Measurements from ENCODE around the gene ANO4. TPM values are rescaled to one million over a fixed set of nuclear protein-coding genes. Genes with fewer than 3 reads are reported as not detected.

ANO4 gene
- total and polyA plus RNA-seq, 2 experiments from 2014 or later = 0.33 to 0.92 TPM

GRCh38 chr12:101076921-101077320 lies 282.3 kb downstream of the ANO4 start:
- Histone ChIP-seq H3K4me3 (no peak overlapping the region), H3K4me1 (ENCODE audit: low read depth) (no peaks in the 10 kb centered on the region), H3K36me3 (no peaks in the 10 kb centered on the region), H3K27me3 (no peaks in the 10 kb centered on the region), H3K27ac (no peak overlapping the region), H3K9me3 (ENCODE audit: low read depth) (no peaks in the 10 kb centered on the region)
- peak in 1 of 2 donors; percentile 20 for DNase-seq (ENCODE audit: low read depth in 1 of 2, low spot score in 1 of 2)
- no peak for TF ChIP-seq CTCF (IDR thresholded peaks at IDR 0.05; ENCODE audit: low read depth, low read length)

- H3K36me3 ChIP-seq = no peaks in the 10 kb centered on the region
- H3K27ac ChIP-seq = no peak overlapping the region
- no peak overlapping the region for H3K4me3 ChIP-seq
- no peak for DNase-seq (ENCODE audit: low read depth in 1 of 2, low spot score in 1 of 2)
- H3K9me3 ChIP-seq (ENCODE audit: low read depth) = no peaks in the 10 kb centered on the region
- no peaks in the 10 kb centered on the region for H3K27me3 ChIP-seq
- TF ChIP-seq CTCF (IDR thresholded peaks at IDR 0.05; ENCODE audit: low read depth, low read length) = no peak
- H3K4me1 ChIP-seq (ENCODE audit: low read depth) = no peaks in the 10 kb centered on the region
Measured at GRCh38 chr12:101077791-101078528, 283.4 kb downstream of the ANO4 start.

- H3K4me3 ChIP-seq = no peak overlapping the region
- no peak for TF ChIP-seq CTCF (IDR thresholded peaks at IDR 0.05; ENCODE audit: low read depth, low read length)
- no peaks in the 10 kb centered on the region for H3K27me3 ChIP-seq
- H3K4me1 ChIP-seq (ENCODE audit: low read depth) = no peaks in the 10 kb centered on the region
- DNase-seq (ENCODE audit: low read depth in 1 of 2, low spot score in 1 of 2) = no peak
- H3K36me3 ChIP-seq = no peaks in the 10 kb centered on the region
- no peak overlapping the region for H3K27ac ChIP-seq
- no peaks in the 10 kb centered on the region for H3K9me3 ChIP-seq (ENCODE audit: low read depth)
Measured at GRCh38 chr12:101078536-101079285, 284.1 kb downstream of the ANO4 start.

GRCh38 chr12:101082706-101083105 lies 288.1 kb downstream of the ANO4 start:
- no peak overlapping the region for H3K4me3 ChIP-seq
- TF ChIP-seq CTCF (IDR thresholded peaks at IDR 0.05; ENCODE audit: low read depth, low read length) = no peak
- no peaks in the 10 kb centered on the region for H3K36me3 ChIP-seq
- no peaks in the 10 kb centered on the region for H3K27me3 ChIP-seq
- H3K27ac ChIP-seq = no peak overlapping the region
- no peaks in the 10 kb centered on the region for H3K9me3 ChIP-seq (ENCODE audit: low read depth)
- no peaks in the 10 kb centered on the region for H3K4me1 ChIP-seq (ENCODE audit: low read depth)
- no peak for DNase-seq (ENCODE audit: low read depth in 1 of 2, low spot score in 1 of 2)

GRCh38 chr12:101086490-101087135 lies 292.0 kb downstream of the ANO4 start:
- Histone ChIP-seq H3K4me3 (no peak overlapping the region), H3K4me1 (ENCODE audit: low read depth) (no peaks in the 10 kb centered on the region), H3K27me3 (no peaks in the 10 kb centered on the region), H3K36me3 (no peaks in the 10 kb centered on the region), H3K27ac (no peak overlapping the region), H3K9me3 (ENCODE audit: low read depth) (no peaks in the 10 kb centered on the region)
- DNase-seq (ENCODE audit: low read depth in 1 of 2, low spot score in 1 of 2) = peak in 1 of 2 donors; percentile 61
- TF ChIP-seq CTCF (IDR thresholded peaks at IDR 0.05; ENCODE audit: low read depth, low read length) = no peak

Data from cardiac muscle cell (in vitro differentiated cells and primary cell).